ENCODE results near the gene DKK2.
"Not testable (repeated sequence)": the region's sequence is repeated elsewhere in the genome, so short reads cannot be mapped to it uniquely, and the experiment has no call there.

DKK2 gene

DNA sequence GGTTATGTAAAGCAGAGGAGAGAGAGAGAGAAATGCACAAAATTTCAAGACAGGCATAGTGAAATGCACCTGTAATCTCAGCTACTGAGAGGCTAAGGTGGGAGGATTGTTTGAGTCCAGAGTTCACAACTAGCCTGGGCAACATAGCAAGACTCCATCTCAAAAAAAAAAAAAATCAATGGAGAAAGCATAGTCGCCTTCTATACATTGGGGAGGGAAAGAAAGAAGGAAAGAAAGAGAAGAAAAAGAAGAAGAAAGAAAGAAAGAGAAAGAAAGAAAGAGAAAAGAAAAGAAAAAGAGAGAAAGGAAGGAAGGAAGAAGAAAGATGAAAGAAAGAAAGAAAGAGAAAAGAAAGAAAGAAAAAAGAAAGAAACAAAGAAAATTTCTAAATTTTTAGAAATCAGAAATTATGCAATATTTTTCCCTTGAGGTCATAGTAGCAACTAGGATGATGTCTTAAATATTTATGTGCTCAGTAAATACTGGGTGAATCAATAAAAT, 53.4 kb downstream of the DKK2 start:
- H3K27me3 Mint-ChIP-seq: peaks cover 2% of the 10 kb centered on the region
- no peaks in the 10 kb centered on the region for H3K36me3 Mint-ChIP-seq
- no peak overlapping the region for H3K4me3 Mint-ChIP-seq
- H3K27ac Mint-ChIP-seq: no peak overlapping the region
- H3K9me3 Mint-ChIP-seq: no peaks in the 10 kb centered on the region
- H3K4me1 Mint-ChIP-seq: no peaks in the 10 kb centered on the region

DNA sequence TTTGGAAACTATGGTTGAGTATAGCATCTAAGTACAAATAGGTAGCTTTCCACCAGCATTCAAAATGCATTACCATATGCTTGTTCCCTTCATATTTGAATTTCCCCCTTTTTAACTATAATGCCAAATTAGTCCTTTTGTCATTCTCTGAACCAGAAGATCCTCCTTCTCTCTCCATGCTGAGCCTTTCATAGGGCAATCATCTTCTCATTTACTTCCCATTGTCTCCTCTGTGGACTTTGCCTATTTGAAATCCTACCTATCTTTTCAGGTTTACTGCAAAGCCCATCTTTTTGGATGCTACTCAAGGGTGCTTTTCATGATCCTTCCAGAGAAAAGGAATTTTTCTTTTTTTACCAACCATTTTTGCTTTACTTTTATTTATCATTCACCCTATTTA, 54.7 kb downstream of the DKK2 start:
- no peaks in the 10 kb centered on the region for H3K9me3 Mint-ChIP-seq
- H3K36me3 Mint-ChIP-seq: no peaks in the 10 kb centered on the region

DNA sequence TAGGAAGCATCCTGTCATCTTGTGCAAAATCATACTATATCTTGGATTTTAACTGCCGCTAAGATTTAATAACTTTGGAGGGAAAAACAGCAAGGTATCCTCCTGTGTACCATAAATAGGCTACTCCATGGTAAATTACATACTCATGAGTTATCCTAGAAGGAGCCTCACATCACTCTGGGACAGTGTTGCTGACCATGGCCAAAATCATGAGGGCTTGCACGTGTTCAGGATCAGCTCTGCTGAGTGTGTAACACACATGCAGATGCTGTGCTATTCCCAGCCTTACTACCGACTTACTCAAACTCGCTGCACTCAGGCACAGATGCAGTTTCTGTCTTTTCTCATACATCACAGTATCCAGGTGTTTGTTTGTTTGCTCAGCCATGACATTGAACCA, 56.6 kb downstream of the DKK2 start:
- Mint-ChIP-seq H3K4me1 (no peaks in the 10 kb centered on the region), H3K36me3 (no peaks in the 10 kb centered on the region), H3K27me3 (peaks cover 2% of the 10 kb centered on the region), H3K27ac (no peak overlapping the region), H3K9me3 (peaks cover 8% of the 10 kb centered on the region), H3K4me3 (no peak overlapping the region)

More for the DNA sequence above, 54.7 kb downstream of the DKK2 start:
- Mint-ChIP-seq H3K4me3 (no peak overlapping the region), H3K4me1 (no peaks in the 10 kb centered on the region), H3K27ac (no peak overlapping the region), H3K27me3 (peaks cover 2% of the 10 kb centered on the region)

DNA sequence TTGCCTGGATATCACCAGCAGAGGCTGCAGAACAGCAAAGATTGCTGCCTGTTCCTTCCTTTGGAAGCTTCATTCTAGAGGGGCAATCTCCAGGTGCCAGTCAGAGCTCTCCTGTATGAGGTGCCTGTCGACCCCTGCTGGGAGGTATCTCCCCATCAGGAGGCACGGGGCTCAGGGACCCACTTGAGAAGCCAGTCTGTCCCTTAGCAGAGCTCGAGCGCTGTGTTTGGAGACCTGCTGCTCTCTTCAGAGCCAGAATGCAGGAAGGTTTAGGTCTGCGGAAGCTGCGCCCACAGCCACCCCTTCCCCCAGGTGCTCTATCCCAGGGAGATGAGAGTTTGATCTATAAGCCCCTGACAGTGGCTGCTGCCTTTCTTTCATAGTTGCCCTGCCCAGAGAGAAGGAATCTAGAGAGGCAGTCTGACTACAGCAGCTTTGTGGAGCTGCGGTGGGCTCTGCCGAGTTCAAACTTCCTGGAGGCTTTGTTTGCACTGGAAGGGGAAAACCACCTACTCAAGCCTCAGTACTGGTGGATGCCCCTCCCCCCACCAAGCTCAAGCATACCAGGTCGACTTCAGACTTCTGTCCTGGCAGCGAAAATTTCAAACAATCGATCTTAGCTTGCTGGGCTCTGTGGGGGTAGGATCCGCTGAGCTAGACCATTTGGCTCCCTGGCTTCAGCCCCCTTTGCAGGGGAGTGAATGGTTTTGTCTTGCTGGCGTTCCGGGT, 57.9 kb downstream of the DKK2 start:
- Mint-ChIP-seq H3K9me3 (peaks cover 8% of the 10 kb centered on the region), H3K27ac (no peak overlapping the region), H3K36me3 (no peaks in the 10 kb centered on the region), H3K27me3 (peaks cover 2% of the 10 kb centered on the region), H3K4me1 (no peaks in the 10 kb centered on the region), H3K4me3 (no peak overlapping the region)

DNA sequence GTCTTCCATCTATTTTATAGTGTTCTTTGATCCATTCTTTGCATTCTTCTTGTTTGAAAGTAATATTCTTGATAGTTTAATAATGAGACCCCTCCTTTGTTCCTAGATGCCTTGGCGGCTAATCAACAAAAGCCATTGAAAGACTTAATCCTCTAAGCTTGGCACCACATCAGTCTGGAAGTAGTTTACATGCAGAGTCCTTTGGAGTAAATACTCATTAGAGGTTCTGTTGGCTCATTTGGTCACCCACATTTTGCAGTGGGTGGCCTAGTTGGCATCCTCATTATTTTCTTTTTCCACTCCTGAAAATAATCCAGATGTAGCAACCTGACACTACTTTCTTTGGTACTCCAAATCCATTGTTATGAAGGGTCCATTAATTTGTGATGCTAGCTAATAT, 64.5 kb downstream of the DKK2 start:
- H3K4me1 Mint-ChIP-seq: no peaks in the 10 kb centered on the region
- H3K27ac Mint-ChIP-seq: no peak overlapping the region
- H3K4me3 Mint-ChIP-seq: no peak overlapping the region
- H3K9me3 Mint-ChIP-seq: peaks cover 19% of the 10 kb centered on the region
- no peaks in the 10 kb centered on the region for H3K27me3 Mint-ChIP-seq
- no peaks in the 10 kb centered on the region for H3K36me3 Mint-ChIP-seq

DNA sequence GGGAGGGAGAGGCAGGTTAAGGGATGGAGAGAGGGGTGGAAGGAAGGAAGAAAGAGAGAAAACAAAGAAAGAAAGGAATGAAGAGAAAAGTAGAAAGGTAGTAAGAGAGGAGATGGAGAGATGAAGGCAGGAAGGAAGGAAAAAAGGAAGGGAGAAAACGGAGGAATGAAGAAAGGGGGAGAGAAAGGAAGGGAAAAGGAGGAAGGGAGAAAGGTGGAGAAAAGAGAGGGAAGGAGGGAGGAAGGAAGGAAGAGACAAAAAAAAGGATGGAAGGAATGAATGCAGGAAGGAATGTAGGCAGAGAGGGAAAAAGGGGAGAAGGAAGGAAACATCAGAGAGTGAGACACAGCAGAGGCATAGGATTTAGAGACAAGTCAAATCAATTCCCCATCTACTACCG, 68.2 kb downstream of the DKK2 start:
- H3K4me1 Mint-ChIP-seq: no peaks in the 10 kb centered on the region
- no peak overlapping the region for H3K4me3 Mint-ChIP-seq
- H3K36me3 Mint-ChIP-seq: no peaks in the 10 kb centered on the region
- no peak overlapping the region for H3K27ac Mint-ChIP-seq
- peaks cover 12% of the 10 kb centered on the region for H3K9me3 Mint-ChIP-seq
- no peaks in the 10 kb centered on the region for H3K27me3 Mint-ChIP-seq

DNA sequence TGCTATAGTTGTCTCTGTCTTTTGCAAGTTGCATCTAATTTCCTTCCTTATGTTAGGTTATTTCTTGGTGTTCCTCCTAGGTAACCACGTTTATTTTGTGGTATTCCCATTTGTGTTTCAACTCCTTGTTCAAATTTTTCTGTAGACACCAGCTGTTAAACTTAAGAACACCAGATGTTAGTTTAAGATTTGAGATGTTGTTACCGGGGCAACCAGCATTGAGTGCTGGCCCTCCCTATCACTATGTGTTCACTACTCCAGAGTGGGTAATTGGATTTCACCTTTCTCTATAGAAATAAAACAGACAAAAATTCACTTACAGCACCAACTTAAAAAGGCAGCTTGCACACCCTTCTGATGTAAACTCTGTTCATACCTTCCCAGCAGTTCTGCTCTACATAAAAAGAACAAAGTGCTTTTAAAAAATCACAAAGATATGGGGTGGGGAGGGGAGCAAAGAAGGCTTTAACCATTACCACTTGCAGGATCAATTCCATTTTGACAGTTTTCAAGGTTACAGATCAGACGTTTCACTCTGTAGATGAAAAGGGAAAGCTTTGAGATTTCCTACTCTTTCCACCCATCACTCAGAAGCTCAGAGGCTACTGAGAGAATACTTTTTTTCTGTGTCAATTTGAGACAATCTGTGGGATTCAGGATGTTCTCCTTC, 82.9 kb downstream of the DKK2 start:
- Mint-ChIP-seq H3K9me3 (peaks cover 9% of the 10 kb centered on the region), H3K27me3 (peaks cover 1% of the 10 kb centered on the region), H3K4me3 (no peak overlapping the region), H3K36me3 (no peaks in the 10 kb centered on the region), H3K4me1 (no peaks in the 10 kb centered on the region), H3K27ac (no peak overlapping the region)

DNA sequence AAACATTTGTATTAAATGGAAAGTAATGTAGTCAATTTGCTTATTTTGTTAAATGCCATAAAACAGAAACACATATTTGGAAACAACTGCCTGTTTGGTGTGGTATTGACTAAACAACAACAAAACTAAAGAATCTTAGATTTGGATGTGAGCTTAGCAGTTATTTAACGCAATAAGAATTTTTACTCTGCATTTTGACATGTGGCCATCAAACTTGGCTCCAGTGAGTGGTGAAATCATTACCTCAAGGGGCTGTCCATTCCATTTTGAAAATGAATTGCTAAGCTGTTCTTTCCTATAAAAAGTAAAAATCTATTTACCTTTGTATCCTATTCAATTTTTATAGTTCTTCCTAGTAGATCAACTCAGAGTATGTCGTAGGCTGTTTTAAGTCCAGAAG, 84.2 kb downstream of the DKK2 start:
- Mint-ChIP-seq H3K27ac (no peak overlapping the region), H3K4me3 (no peak overlapping the region), H3K27me3 (peaks cover 1% of the 10 kb centered on the region), H3K36me3 (no peaks in the 10 kb centered on the region), H3K9me3 (peaks cover 9% of the 10 kb centered on the region), H3K4me1 (no peaks in the 10 kb centered on the region)

DNA sequence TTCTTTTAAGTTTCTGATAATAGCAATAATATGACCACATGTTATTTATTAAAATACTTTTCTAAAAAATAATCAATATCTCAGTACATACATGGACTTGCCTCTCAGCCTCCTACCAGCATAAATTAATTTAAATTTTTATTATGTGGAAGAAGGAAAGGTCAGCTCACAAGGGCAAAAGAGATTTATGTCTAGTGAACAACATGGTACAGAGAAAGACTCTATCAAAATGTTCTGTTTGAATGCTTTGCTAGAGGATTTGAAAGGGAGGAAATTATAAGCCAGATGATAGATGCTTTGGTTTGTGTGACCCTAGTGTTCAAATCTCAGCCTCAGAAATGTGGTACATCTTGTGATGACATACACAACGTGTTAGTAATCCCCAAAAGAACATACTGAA, 94.3 kb downstream of the DKK2 start:
- Mint-ChIP-seq H3K4me1 (no peaks in the 10 kb centered on the region), H3K36me3 (no peaks in the 10 kb centered on the region)

DNA sequence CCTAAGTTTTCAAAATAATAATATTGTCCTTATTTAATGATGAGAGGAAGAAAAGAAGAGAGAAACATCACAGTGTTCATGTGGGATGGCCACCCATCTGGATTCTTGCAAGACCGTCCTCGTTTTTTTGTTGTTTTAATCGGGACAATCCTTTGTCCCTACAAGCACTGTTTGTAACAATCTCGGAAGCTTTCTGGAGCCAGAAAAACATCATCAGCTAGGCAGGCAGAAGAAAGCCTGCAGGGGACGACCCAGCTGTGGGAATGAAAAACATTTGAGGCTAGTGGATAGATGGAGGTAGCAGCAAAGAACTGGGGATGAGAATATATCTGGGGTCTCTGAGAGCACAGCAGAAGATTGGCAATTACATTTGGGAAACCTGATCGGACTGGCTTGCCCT, 105.6 kb downstream of the DKK2 start:
- no peaks in the 10 kb centered on the region for H3K27me3 Mint-ChIP-seq
- H3K9me3 Mint-ChIP-seq: no peaks in the 10 kb centered on the region
- H3K36me3 Mint-ChIP-seq: no peaks in the 10 kb centered on the region
- H3K4me3 Mint-ChIP-seq: no peak overlapping the region
- no peaks in the 10 kb centered on the region for H3K4me1 Mint-ChIP-seq
- H3K27ac Mint-ChIP-seq: no peak overlapping the region

More for the DNA sequence above, 94.3 kb downstream of the DKK2 start:
- Mint-ChIP-seq H3K9me3 (no peaks in the 10 kb centered on the region), H3K27ac (no peak overlapping the region), H3K4me3 (no peak overlapping the region), H3K27me3 (no peaks in the 10 kb centered on the region)

DNA sequence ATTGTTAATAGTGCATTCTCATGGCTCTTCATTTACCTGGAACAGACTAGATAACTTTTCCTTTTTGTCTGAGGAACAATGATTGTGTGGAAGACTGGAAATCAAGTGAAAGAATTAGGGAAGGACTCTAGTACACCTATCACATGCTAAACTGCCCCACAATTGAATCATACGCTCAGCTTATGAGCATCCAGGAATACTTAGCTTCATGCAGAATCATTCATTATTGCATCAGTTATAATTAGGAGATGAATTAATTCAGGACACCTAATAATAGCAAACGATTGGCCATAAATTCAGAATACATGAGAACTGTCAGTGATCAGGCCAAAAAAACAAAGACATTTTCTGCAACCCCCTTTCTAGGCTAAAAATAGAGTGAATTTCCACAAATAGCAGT, 106.9 kb downstream of the DKK2 start:
- Mint-ChIP-seq H3K4me1 (no peaks in the 10 kb centered on the region), H3K4me3 (no peak overlapping the region), H3K36me3 (no peaks in the 10 kb centered on the region), H3K27me3 (no peaks in the 10 kb centered on the region), H3K27ac (no peak overlapping the region), H3K9me3 (no peaks in the 10 kb centered on the region)

DNA sequence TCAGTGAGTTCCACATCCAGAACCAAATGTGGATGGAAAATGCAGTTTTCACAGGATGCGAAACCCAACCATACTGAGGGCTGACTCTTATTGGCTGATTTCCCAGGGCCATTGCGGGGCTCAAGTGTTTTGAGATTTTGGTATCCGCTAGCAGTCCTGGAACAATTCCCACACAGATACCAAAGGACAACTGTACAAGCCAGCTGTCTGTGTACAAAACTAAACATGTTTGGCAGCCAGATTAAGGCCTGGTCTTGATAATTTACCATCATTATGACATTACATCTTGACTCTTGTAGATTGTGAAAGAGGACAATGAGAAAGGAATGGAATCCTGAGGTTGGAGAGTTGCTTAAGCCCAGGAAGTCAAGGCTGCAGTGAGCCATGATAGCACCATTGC, 121.9 kb downstream of the DKK2 start:
- no peaks in the 10 kb centered on the region for H3K36me3 Mint-ChIP-seq
- H3K9me3 Mint-ChIP-seq: no peaks in the 10 kb centered on the region
- H3K4me3 Mint-ChIP-seq: no peak overlapping the region
- H3K27ac Mint-ChIP-seq: no peak overlapping the region
- H3K4me1 Mint-ChIP-seq: no peaks in the 10 kb centered on the region
- no peaks in the 10 kb centered on the region for H3K27me3 Mint-ChIP-seq

DNA sequence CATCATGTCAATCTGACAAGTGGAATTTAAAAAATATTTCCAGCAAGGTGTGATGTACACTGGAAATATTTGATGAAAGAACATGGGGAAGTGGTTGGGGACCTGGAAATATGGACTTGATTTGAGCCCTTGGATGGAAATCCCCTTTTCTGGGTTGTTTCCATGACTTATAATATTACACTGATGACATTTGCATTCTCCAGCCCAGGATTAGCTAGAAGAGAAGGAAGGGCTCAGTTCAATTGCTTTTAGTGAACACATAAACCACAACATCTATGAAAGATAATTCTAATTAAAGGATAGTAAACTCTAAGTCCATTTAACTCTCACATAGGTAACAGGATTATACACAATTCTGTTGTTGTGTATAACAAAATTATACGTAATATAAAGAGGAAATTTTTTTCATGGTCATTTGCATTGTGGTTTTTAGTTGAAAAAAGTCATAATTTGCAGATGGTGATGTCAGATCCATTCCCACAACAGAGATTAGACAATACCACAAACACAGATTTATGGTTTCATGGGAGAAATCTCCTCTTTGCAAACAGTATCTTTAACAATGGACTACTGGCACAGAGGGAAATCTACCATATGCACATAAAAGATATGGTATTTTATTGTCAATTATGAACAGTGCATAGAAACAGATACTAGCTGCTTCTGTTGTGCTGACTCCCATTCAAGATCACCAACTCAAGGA, 126.5 kb downstream of the DKK2 start:
- no peaks in the 10 kb centered on the region for H3K4me1 Mint-ChIP-seq
- no peak overlapping the region for H3K27ac Mint-ChIP-seq
- no peaks in the 10 kb centered on the region for H3K36me3 Mint-ChIP-seq
- no peaks in the 10 kb centered on the region for H3K9me3 Mint-ChIP-seq
- no peak overlapping the region for H3K4me3 Mint-ChIP-seq
- no peaks in the 10 kb centered on the region for H3K27me3 Mint-ChIP-seq

DNA sequence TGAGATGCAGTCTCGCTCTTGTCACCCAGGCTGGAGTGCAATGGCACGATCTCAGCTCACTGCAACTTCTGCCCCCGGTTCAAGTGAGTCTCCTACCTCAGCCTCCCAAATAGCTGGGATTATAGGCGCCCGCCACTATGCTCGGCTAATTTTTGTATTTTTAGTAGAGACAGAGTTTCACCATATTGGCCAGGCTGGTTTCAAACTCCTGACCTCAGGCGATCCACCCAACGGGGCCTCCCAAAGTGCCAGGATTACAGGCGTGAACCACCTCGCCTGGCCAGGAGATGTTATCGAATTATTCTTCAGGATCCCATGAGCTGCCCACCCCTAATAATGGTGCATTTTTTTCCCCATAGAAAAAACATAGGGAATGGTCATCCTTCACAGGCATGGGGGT, 128.1 kb downstream of the DKK2 start:
- not testable (repeated sequence) for H3K4me3 Mint-ChIP-seq, H3K36me3 Mint-ChIP-seq, H3K27ac Mint-ChIP-seq, H3K4me1 Mint-ChIP-seq, H3K27me3 Mint-ChIP-seq, H3K9me3 Mint-ChIP-seq

DNA sequence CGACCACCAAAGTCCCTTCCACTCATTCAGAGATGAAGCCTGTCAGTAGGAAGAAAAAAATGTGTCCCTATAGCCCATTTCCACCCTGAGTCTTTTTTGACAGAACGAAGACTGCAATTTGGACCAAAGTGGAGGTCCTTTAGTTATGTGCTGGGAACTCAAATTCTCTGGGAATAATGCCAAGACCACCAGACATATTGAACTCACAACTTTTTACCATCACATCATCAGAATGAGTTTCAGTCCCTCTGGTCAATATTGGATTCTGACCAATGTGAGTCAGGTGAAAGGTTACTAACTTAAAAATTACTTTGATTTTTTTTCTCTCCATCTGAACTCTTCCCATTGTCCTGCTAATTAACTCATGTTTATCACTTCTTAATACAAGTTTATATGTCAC, 128.9 kb downstream of the DKK2 start:
- Mint-ChIP-seq H3K4me3 (no peak overlapping the region), H3K27me3 (no peaks in the 10 kb centered on the region), H3K36me3 (no peaks in the 10 kb centered on the region), H3K9me3 (no peaks in the 10 kb centered on the region), H3K4me1 (no peaks in the 10 kb centered on the region), H3K27ac (no peak overlapping the region)

DNA sequence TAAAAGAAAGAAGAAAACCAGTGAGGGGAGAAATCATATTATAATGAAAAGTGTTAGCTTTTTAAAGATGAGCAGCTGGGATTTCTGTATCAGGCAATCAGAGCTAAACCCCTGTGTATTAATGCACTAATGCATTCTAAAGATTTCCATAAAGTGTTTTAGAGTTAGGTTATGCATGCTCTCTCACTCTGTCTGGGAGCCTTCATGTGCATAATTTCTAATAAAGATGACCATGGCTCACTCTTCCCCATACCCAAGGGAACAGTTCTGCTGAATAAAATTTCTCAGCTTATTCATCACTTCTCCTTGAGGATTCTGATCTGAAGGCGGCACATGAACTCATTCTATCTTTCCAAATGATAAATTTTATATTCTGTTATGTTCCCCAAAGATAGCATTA, 129.4 kb downstream of the DKK2 start:
- H3K27me3 Mint-ChIP-seq: no peaks in the 10 kb centered on the region
- H3K9me3 Mint-ChIP-seq: no peaks in the 10 kb centered on the region

More for the DNA sequence above, 129.4 kb downstream of the DKK2 start:
- no peak overlapping the region for H3K4me3 Mint-ChIP-seq
- no peaks in the 10 kb centered on the region for H3K4me1 Mint-ChIP-seq
- no peaks in the 10 kb centered on the region for H3K36me3 Mint-ChIP-seq
- no peak overlapping the region for H3K27ac Mint-ChIP-seq
